A549 (cell line): Measurements from ENCODE around the gene RERE.

Experiments
- CTCF ChIP-seq: fragments of >200 bp; sonication (Bioruptor Twin); formaldehyde crosslinking; IDR thresholded peaks from 3 replicates; pipeline ENCODE4 v1.5.1; 2016
- POLR2A ChIP-seq: IDR thresholded peaks from 2 replicates; pipeline ENCODE4 v1.6.1; 2012; ENCODE audit warnings: mild to moderate bottlenecking, low read length
- RAD21 ChIP-seq, 2 experiments: fragments of >200 bp in 1 of 2; sonication (Bioruptor Twin) in 1 of 2; formaldehyde crosslinking in 1 of 2; IDR thresholded peaks in 1 of 2; conservative IDR thresholded peaks in 1 of 2; 2 replicates in 1 of 2; 3 replicates in 1 of 2; pipeline ENCODE4 v1.6.1; 2012 to 2018; ENCODE audit warnings: inconsistent platforms in 1 of 2
- RCOR1 ChIP-seq: fragments of 150-350 bp; IDR thresholded peaks from 2 replicates; pipeline ENCODE4 v1.6.1; 2014; ENCODE audit warnings: antibody characterized with exemption, low read length, low read depth
- REST ChIP-seq: fragments of 200-600 bp; sonication (generic); IDR thresholded peaks from 2 replicates; pipeline ENCODE4 v1.6.1; 2016; ENCODE audit warnings: antibody characterized with exemption, mild to moderate bottlenecking, moderate library complexity
- ZFP36 ChIP-seq: fragments of 450-650 bp; IDR thresholded peaks from 2 replicates; pipeline ENCODE4 v1.6.1; 2014; ENCODE audit warnings: borderline replicate concordance; ENCODE audit not compliant: partially characterized antibody

GRCh38 chr1:8677782-8678181, 139.7 kb downstream of the RERE start:
- no peak for TF ChIP-seq RCOR1
- no peak for TF ChIP-seq CTCF
- TF ChIP-seq RAD21 (conservative IDR thresholded peaks at IDR 0.05 in 1 of 2, IDR thresholded peaks at IDR 0.05 in 1 of 2), result no peak
- no peak for TF ChIP-seq ZFP36
- TF ChIP-seq REST, result no peak
- TF ChIP-seq POLR2A, result no peak
